ENCODE results near the gene CSNK1G2.

GRCh38 chr19:2013683-2013961 is 72.7 kb downstream of the CSNK1G2 start:
- no peak for TF ChIP-seq CTCF (IDR thresholded peaks at IDR 0.05; ENCODE audit: low read depth, low read length)
- TF ChIP-seq POLR2A (IDR thresholded peaks at IDR 0.05; ENCODE audit: extremely low read depth, insufficient read length), result no peak
- TF ChIP-seq MAX (IDR thresholded peaks at IDR 0.05; ENCODE audit: low read depth, low read length), result no peak
- TF ChIP-seq MYC (IDR thresholded peaks at IDR 0.05; ENCODE audit: low read depth, low read length), result no peak
